IMR-90 (cell line): ENCODE measurements around the gene SLC8A1. TPM values are rescaled to one million over a fixed set of nuclear protein-coding genes. Genes with fewer than 3 reads are reported as not detected.

Experiments
- ATAC-seq: fragments of 200-7000 bp; cut with Tn5 transposase; 2 replicates; pipeline ENCODE4 v1.9.1; 2020; ENCODE audit warnings: low read depth, mild to moderate bottlenecking, moderate library complexity
- BruUV-seq: library from RNA; stranded (reverse); fragments of 400-500 nt; replicated peaks from 2 replicates; lab custom pipeline; 2021; lab: Mats Ljungman, UMichigan
- CTCF ChIA-PET: fragments of 300-600 bp; formaldehyde crosslinking; extraction: SDS; loops from one replicate; lab custom pipeline; 2021; ENCODE audit warnings: antibody characterized with exemption; lab: Yijun Ruan, JAX
- POLR2A ChIA-PET: fragments of 300-600 bp; sonication (Branson Sonifier 250); formaldehyde crosslinking; loops from one replicate; lab custom pipeline; 2022; ENCODE audit warnings: antibody characterized with exemption; ENCODE audit not compliant: unreplicated experiment; lab: Charles Lee
- DNase-seq: peaks from one replicate; pipeline ENCODE4 v3.0.0; 2013
- H2AFZ ChIP-seq: replicated peaks from 2 replicates; pipeline ENCODE3; 2013; ENCODE audit warnings: low read length, mild to moderate bottlenecking; ENCODE audit not compliant: poor library complexity
- H2AK5ac ChIP-seq: 2 replicates; pipeline ENCODE4 v1.6.1; 2013; ENCODE audit warnings: low read depth, low read length, inconsistent platforms
- H2AK9ac ChIP-seq: replicated peaks from 2 replicates; pipeline ENCODE3; 2013; ENCODE audit warnings: mild to moderate bottlenecking, low read depth, low read length, moderate library complexity; ENCODE audit not compliant: poor library complexity
- H2BK120ac ChIP-seq: 2 replicates; pipeline ENCODE4 v1.6.1; 2013; ENCODE audit warnings: low read depth, low read length, inconsistent platforms
- H2BK15ac ChIP-seq: 3 replicates; pipeline ENCODE4 v1.6.1; 2013; ENCODE audit warnings: low read depth, low read length, inconsistent platforms
- H2BK20ac ChIP-seq: 2 replicates; pipeline ENCODE4 v1.6.1; 2013; ENCODE audit warnings: low read depth, mild to moderate bottlenecking, inconsistent platforms, low read length, moderate library complexity
- H2BK5ac ChIP-seq: 2 replicates; pipeline ENCODE4 v1.6.1; 2013; ENCODE audit warnings: mild to moderate bottlenecking, low read depth, low read length, inconsistent platforms; ENCODE audit not compliant: poor library complexity, severe bottlenecking
- H3K14ac ChIP-seq: replicated peaks from 2 replicates; pipeline ENCODE4 v1.6.1; 2013; ENCODE audit warnings: low read depth, low read length, inconsistent platforms
- H3K18ac ChIP-seq: 2 replicates; pipeline ENCODE4 v1.6.1; 2013; ENCODE audit warnings: low read depth, low read length, control low read depth
- H3K23ac ChIP-seq: 2 replicates; pipeline ENCODE4 v1.6.1; 2013; ENCODE audit warnings: low read depth, low read length, inconsistent platforms
- H3K27ac ChIP-seq: 2 replicates; pipeline ENCODE4 v1.5.1; 2013; ENCODE audit warnings: mild to moderate bottlenecking, control low read depth, low read length; ENCODE audit not compliant: insufficient read depth
- H3K27me3 ChIP-seq: 2 replicates; pipeline ENCODE4 v1.6.1; 2013; ENCODE audit warnings: low read length; ENCODE audit not compliant: control insufficient read depth, insufficient read depth
- H3K36me3 ChIP-seq: 2 replicates; pipeline ENCODE4 v1.6.1; 2013; ENCODE audit warnings: low read length, mixed read lengths; ENCODE audit not compliant: control insufficient read depth, insufficient read depth
- H3K4ac ChIP-seq: 2 replicates; pipeline ENCODE4 v1.6.1; 2013; ENCODE audit warnings: low read depth, low read length, inconsistent platforms
- H3K4me1 ChIP-seq: 2 replicates; pipeline ENCODE4 v1.6.1; 2013; ENCODE audit warnings: low read length, mixed read lengths; ENCODE audit not compliant: control insufficient read depth, insufficient read depth
- H3K4me2 ChIP-seq: 2 replicates; pipeline ENCODE4 v1.6.1; 2013; ENCODE audit warnings: low read depth, mild to moderate bottlenecking, control low read depth, low read length, moderate library complexity
- H3K4me3 ChIP-seq: 2 replicates; pipeline ENCODE4 v1.5.1; 2013; ENCODE audit warnings: low read depth, mild to moderate bottlenecking, control low read depth, low read length, moderate library complexity; ENCODE audit not compliant: insufficient read depth
- H3K56ac ChIP-seq: 2 replicates; pipeline ENCODE4 v1.6.1; 2013; ENCODE audit warnings: low read length, inconsistent platforms; ENCODE audit not compliant: insufficient read depth; ENCODE audit errors: extremely low read depth
- H3K79me1 ChIP-seq, 2 experiments: 2 replicates each; pipeline ENCODE4 v1.6.1; 2013; ENCODE audit warnings: low read length in 2 of 2, inconsistent platforms in 1 of 2, low read depth in 1 of 2
- H3K9ac ChIP-seq: 2 replicates; pipeline ENCODE4 v1.6.1; 2013; ENCODE audit warnings: low read depth, low read length, control low read depth
- H3K9me1 ChIP-seq: 2 replicates; pipeline ENCODE4 v1.6.1; 2013; ENCODE audit warnings: low read length, inconsistent platforms; ENCODE audit not compliant: insufficient read depth
- H3K9me3 ChIP-seq: 2 replicates; pipeline ENCODE4 v1.6.1; 2013; ENCODE audit warnings: low read length; ENCODE audit not compliant: control insufficient read depth, insufficient read depth
- H4K20me1 ChIP-seq: 2 replicates; pipeline ENCODE4 v1.6.1; 2013; ENCODE audit warnings: low read length, inconsistent platforms; ENCODE audit not compliant: insufficient read depth
- H4K5ac ChIP-seq: 2 replicates; pipeline ENCODE4 v1.6.1; 2013; ENCODE audit warnings: mild to moderate bottlenecking, low read depth, low read length, control low read depth
- H4K8ac ChIP-seq, 2 experiments: 2 replicates each; pipeline ENCODE4 v1.6.1; 2013; ENCODE audit warnings: low read depth in 2 of 2, low read length in 2 of 2, control low read depth in 1 of 2, inconsistent platforms in 1 of 2
- H4K91ac ChIP-seq: 2 replicates; pipeline ENCODE4 v1.6.1; 2013; ENCODE audit warnings: low read depth, low read length, inconsistent platforms; ENCODE audit not compliant: insufficient read depth
- CHD1 ChIP-seq: IDR thresholded peaks from 2 replicates; pipeline ENCODE4 v1.6.1; 2012; ENCODE audit warnings: low read depth, low read length, improper control_type of control experiment
- POLR2A ChIP-seq: IDR thresholded peaks from 2 replicates; pipeline ENCODE4 v1.6.1; 2012; ENCODE audit warnings: mild to moderate bottlenecking, low read depth, low read length
- RCOR1 ChIP-seq: IDR thresholded peaks from 2 replicates; pipeline ENCODE4 v1.6.1; 2012; ENCODE audit warnings: mild to moderate bottlenecking, low read length, improper control_type of control experiment; ENCODE audit not compliant: insufficient replicate concordance
- SMC3 ChIP-seq: fragments of 150-350 bp; IDR thresholded peaks from 2 replicates; pipeline ENCODE4 v1.6.1; 2016; ENCODE audit warnings: low read depth, mild to moderate bottlenecking, antibody characterized with exemption, low read length, moderate library complexity
- WGBS, 2 experiments: methylation state at CpG; one replicate each; pipeline versions ENCODE4 v1.1.5 to v1.1.7; 2013; ENCODE audit warnings: missing lambda C conversion rate in 2 of 2; ENCODE audit not compliant: insufficient read length in 1 of 2; ENCODE audit errors: extremely low coverage in 2 of 2; 5-methylcytosine and 5-hydroxymethylcytosine counted together
- dilution Hi-C: fragments of 300-500 bp; cut with HindIII; formaldehyde crosslinking; loops from one replicate; pipeline ENCODE4 v1.14.3; 2018; ENCODE audit warnings: low sequenced_read_pairs; ENCODE audit not compliant: unreplicated experiment
- in situ Hi-C: fragments of 300-500 bp; cut with MboI; formaldehyde crosslinking; loops from 3 replicates; pipeline ENCODE4 v1.14.3; 2019; ENCODE audit warnings: low sequenced_read_pairs, inconsistent platforms, mixed read lengths
- intact Hi-C: fragments of 100-400 bp; cut with micrococcal nuclease; formaldehyde crosslinking; loops from 2 replicates; pipeline ENCODE4 v1.10.0; 2022
- polyA plus RNA-seq, 3 experiments: library from polyadenylated mRNA; depleted of rRNA; stranded (reverse); fragments of >200 nt; gene quantifications; 2 replicates each; pipeline ENCODE4 v1.2.3, GENCODE V29; 2012; ENCODE audit warnings: low replicate concordance in 1 of 3
- total RNA-seq: library from RNA; depleted of rRNA; stranded (reverse); fragments of >200 nt; gene quantifications from 2 replicates; pipeline ENCODE4 v1.2.3, GENCODE V29; 2012
- TF ChIP-seq, protein P1 (sequence below): fragments of 150-350 bp; IDR thresholded peaks from 2 replicates; pipeline ENCODE4 v1.6.1; 2017; ENCODE audit warnings: mild to moderate bottlenecking, antibody characterized with exemption, low read length, low read depth

The SLC8A1 gene
- total and polyA plus RNA-seq, 2 of the 4 experiments (the other 2 are of a cell fraction), result 7.7 to 57.0 TPM

DNA sequence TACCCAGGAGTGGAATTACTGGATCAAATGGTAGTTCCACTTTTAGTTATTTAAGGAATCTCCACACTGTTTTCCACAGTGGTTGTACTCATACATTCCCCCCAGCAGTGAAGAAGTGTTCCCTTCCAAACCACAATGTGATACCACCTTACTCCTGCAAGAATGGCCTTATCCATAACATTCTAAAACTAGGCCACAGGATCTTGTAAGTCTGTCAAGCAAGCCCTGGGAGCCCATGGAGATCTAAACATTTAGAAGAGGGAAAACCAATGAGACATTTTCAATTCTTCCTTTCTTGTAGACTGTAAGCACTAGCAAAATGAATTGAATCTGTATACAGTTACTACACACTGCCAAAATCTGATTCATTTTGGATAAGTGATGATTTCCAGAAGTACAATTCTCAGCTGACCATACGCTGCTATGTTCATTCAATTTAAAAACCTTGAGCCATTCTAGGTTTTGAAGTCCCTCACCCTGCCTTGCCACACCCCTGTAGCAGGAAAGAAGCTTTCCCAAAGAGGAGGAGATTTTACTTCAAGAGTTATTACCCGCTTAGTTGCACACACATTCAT is 149.1 kb downstream of the SLC8A1 start:
- WGBS, 2 experiments, result 80% methylated on average over 1 of the region's 2 CpGs; no CpG with 5 or more reads in 1 of the 2 experiments
- Histone ChIP-seq H4K20me1 (no peaks in the 10 kb centered on the region; the same call in 1 of the 2 replicates), H4K8ac (no peak overlapping the region), H3K9ac (no peak overlapping the region), H3K4ac (no peak overlapping the region), H2BK15ac (no peak overlapping the region), H2BK120ac (no peak overlapping the region), H4K91ac (no peak overlapping the region), H3K9me1 (no peaks in the 10 kb centered on the region; the same call in 1 of the 2 replicates), H3K14ac (peak overlapping the region; percentile 15; the same call in 1 of the 2 replicates), H3K18ac (no peak overlapping the region), H3K27ac (no peak overlapping the region), H3K27me3 (no peaks in the 10 kb centered on the region), H3K4me2 (no peak overlapping the region), H3K23ac (no peak overlapping the region), H2AK5ac (no peak overlapping the region), H2BK5ac (no peak overlapping the region), H2AK9ac (no peak overlapping the region), H3K4me1 (no peaks in the 10 kb centered on the region; the same call in 1 of the 2 replicates), H2AFZ (no peak overlapping the region), H3K9me3 (no peaks in the 10 kb centered on the region), H3K4me3 (no peak overlapping the region), H2BK20ac (no peak overlapping the region), H4K5ac (no peak overlapping the region), H3K36me3 (no peaks in the 10 kb centered on the region), H3K79me1 (peaks cover 7 to 20% of the 10 kb centered on the region in 2 experiments; a peak in 3 of 4 replicates), H3K56ac (no peak overlapping the region)
- DNase-seq (peak; percentile 44), ATAC-seq (peak; percentile 27)
- TF ChIP-seq, protein P1, sequence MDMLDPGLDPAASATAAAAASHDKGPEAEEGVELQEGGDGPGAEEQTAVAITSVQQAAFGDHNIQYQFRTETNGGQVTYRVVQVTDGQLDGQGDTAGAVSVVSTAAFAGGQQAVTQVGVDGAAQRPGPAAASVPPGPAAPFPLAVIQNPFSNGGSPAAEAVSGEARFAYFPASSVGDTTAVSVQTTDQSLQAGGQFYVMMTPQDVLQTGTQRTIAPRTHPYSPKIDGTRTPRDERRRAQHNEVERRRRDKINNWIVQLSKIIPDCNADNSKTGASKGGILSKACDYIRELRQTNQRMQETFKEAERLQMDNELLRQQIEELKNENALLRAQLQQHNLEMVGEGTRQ, result no peak
- no peak for TF ChIP-seq RCOR1
- no peak for TF ChIP-seq POLR2A
- no peak for TF ChIP-seq SMC3
- no peak for TF ChIP-seq CHD1
- ChIA-PET POLR2A (no interaction called here), CTCF (no interaction called here)
- dilution Hi-C loops, result no loop called here
- in situ Hi-C loops, result no loop called here
- no TSS peak for BruUV-seq
- intact Hi-C loops, result no loop called here
